HepG2 (cell line): ENCODE results near the gene RAB28. TPM values are rescaled to one million over a fixed set of nuclear protein-coding genes. Genes with fewer than 3 reads are reported as not detected.
A peak's percentile ranks its signal among the peaks of the same experiment; 100 is the strongest.

Experiments used
- ETV6 ChIP-seq: sonication (generic); formaldehyde crosslinking; conservative IDR thresholded peaks from 2 replicates; pipeline ENCODE4 v1.4.0; 2020; ENCODE audit warnings: missing genetic modification reagents
- FOXA1 ChIP-seq, 2 experiments: fragments of 450-650 bp in 1 of 2; sonication (generic) in 1 of 2; formaldehyde crosslinking in 1 of 2; IDR thresholded peaks; 2 replicates each; pipeline versions ENCODE4 v1.4.0 to v1.6.1; 2016 to 2020; ENCODE audit warnings: missing genetic modification reagents in 1 of 2
- GMEB1 ChIP-seq: sonication (generic); formaldehyde crosslinking; IDR thresholded peaks from 2 replicates; pipeline ENCODE4 v1.5.1; 2020; ENCODE audit warnings: missing genetic modification reagents, mild to moderate bottlenecking, borderline replicate concordance
- NCOA2 ChIP-seq: sonication (generic); formaldehyde crosslinking; IDR thresholded peaks from 2 replicates; pipeline ENCODE4 v1.8.0; 2022; ENCODE audit warnings: inconsistent platforms
- PHF20 ChIP-seq: sonication (generic); formaldehyde crosslinking; IDR thresholded peaks from 2 replicates; pipeline ENCODE4 v1.5.0; 2020; ENCODE audit warnings: mild to moderate bottlenecking, missing genetic modification reagents
- POGZ ChIP-seq: sonication (generic); formaldehyde crosslinking; IDR thresholded peaks from 2 replicates; pipeline ENCODE4 v1.4.0; 2020; ENCODE audit warnings: mild to moderate bottlenecking, missing genetic modification reagents
- PRPF4 ChIP-seq: fragments of 200-400 bp; formaldehyde crosslinking; IDR thresholded peaks from 2 replicates; pipeline ENCODE4 v1.6.1; 2016; ENCODE audit warnings: low read length, low read depth; ENCODE audit not compliant: poor library complexity, severe bottlenecking
- RBAK ChIP-seq: sonication (generic); formaldehyde crosslinking; IDR thresholded peaks from 2 replicates; pipeline ENCODE4 v1.5.1; 2020; ENCODE audit warnings: mild to moderate bottlenecking, missing genetic modification reagents
- SNAI1 ChIP-seq: sonication (generic); formaldehyde crosslinking; IDR thresholded peaks from 2 replicates; pipeline ENCODE4 v1.5.0; 2020; ENCODE audit warnings: mild to moderate bottlenecking, missing genetic modification reagents, borderline replicate concordance
- THRA ChIP-seq: sonication (generic); formaldehyde crosslinking; IDR thresholded peaks from 2 replicates; pipeline ENCODE4 v1.4.0; 2020; ENCODE audit warnings: missing genetic modification reagents, borderline replicate concordance
- TMF1 ChIP-seq: sonication (generic); formaldehyde crosslinking; IDR thresholded peaks from 2 replicates; pipeline ENCODE4 v1.8.1; 2022; ENCODE audit warnings: low read depth, missing genetic modification reagents
- ZFX ChIP-seq: sonication (generic); formaldehyde crosslinking; IDR thresholded peaks from 2 replicates; pipeline ENCODE4 v1.4.0; 2020; ENCODE audit warnings: mild to moderate bottlenecking, low read depth, missing genetic modification reagents, moderate library complexity
- ZNF256 ChIP-seq: sonication (generic); formaldehyde crosslinking; conservative IDR thresholded peaks from 2 replicates; pipeline ENCODE4 v1.4.0; 2020; ENCODE audit warnings: missing genetic modification reagents
- ZNF513 ChIP-seq: sonication (generic); formaldehyde crosslinking; conservative IDR thresholded peaks from 2 replicates; pipeline ENCODE4 v1.5.0; 2020; ENCODE audit warnings: missing genetic modification reagents
- ZNF549 ChIP-seq: sonication (generic); formaldehyde crosslinking; IDR thresholded peaks from 2 replicates; pipeline ENCODE4 v1.5.0; 2020; ENCODE audit warnings: missing genetic modification reagents
- ZNF724P ChIP-seq: sonication (generic); formaldehyde crosslinking; IDR thresholded peaks from 2 replicates; pipeline ENCODE4 v1.8.0; 2022; ENCODE audit warnings: missing genetic modification reagents, borderline replicate concordance
- ZNF749 ChIP-seq: sonication (generic); formaldehyde crosslinking; IDR thresholded peaks from 2 replicates; pipeline ENCODE4 v1.8.0; 2022; ENCODE audit warnings: mild to moderate bottlenecking, missing genetic modification reagents, moderate library complexity, borderline replicate concordance
- polyA plus RNA-seq, 8 experiments: library from polyadenylated mRNA; depleted of rRNA in 3 of 8; stranded (reverse) in 7 of 8; unstranded in 1 of 8; fragments of >200 nt; fragmentation: Illumina TruSeq in 4 of 8; extraction: Trizol in 4 of 8; gene quantifications; 2 replicates each; pipeline versions ENCODE4 v1.2.1 to v1.2.3, GENCODE V29; 2011 to 2016; ENCODE audit warnings: low read depth in 4 of 8, missing spikeins in 1 of 8, mixed read lengths in 1 of 8; ENCODE audit not compliant: insufficient read depth in 1 of 8
- total RNA-seq, 5 experiments: library from RNA; depleted of rRNA; stranded (reverse); fragments of >200 nt; fragmentation: Illumina TruSeq; extraction: Trizol; gene quantifications; 2 replicates each; pipeline ENCODE4 v1.2.3, GENCODE V29; 2016; ENCODE audit warnings: low read depth in 1 of 5
- TF ChIP-seq, protein P1 (sequence below): sonication (generic); formaldehyde crosslinking; IDR thresholded peaks from 2 replicates; pipeline ENCODE4 v1.4.0; 2020; ENCODE audit warnings: missing genetic modification reagents, borderline replicate concordance
- TF ChIP-seq, protein P2 (sequence below): sonication (generic); formaldehyde crosslinking; IDR thresholded peaks from 2 replicates; pipeline ENCODE4 v1.4.0; 2020; ENCODE audit warnings: mild to moderate bottlenecking, missing genetic modification reagents

Gene RAB28
- total and polyA plus RNA-seq, 2 of the 13 experiments (the other 11 are each of a cell fraction or from before 2014, with no cell fraction given): 11.8 to 18.2 TPM

GRCh38 chr4:13483768-13484121 is 395 bp downstream of the RAB28 start (continued):
- TF ChIP-seq, protein P1, sequence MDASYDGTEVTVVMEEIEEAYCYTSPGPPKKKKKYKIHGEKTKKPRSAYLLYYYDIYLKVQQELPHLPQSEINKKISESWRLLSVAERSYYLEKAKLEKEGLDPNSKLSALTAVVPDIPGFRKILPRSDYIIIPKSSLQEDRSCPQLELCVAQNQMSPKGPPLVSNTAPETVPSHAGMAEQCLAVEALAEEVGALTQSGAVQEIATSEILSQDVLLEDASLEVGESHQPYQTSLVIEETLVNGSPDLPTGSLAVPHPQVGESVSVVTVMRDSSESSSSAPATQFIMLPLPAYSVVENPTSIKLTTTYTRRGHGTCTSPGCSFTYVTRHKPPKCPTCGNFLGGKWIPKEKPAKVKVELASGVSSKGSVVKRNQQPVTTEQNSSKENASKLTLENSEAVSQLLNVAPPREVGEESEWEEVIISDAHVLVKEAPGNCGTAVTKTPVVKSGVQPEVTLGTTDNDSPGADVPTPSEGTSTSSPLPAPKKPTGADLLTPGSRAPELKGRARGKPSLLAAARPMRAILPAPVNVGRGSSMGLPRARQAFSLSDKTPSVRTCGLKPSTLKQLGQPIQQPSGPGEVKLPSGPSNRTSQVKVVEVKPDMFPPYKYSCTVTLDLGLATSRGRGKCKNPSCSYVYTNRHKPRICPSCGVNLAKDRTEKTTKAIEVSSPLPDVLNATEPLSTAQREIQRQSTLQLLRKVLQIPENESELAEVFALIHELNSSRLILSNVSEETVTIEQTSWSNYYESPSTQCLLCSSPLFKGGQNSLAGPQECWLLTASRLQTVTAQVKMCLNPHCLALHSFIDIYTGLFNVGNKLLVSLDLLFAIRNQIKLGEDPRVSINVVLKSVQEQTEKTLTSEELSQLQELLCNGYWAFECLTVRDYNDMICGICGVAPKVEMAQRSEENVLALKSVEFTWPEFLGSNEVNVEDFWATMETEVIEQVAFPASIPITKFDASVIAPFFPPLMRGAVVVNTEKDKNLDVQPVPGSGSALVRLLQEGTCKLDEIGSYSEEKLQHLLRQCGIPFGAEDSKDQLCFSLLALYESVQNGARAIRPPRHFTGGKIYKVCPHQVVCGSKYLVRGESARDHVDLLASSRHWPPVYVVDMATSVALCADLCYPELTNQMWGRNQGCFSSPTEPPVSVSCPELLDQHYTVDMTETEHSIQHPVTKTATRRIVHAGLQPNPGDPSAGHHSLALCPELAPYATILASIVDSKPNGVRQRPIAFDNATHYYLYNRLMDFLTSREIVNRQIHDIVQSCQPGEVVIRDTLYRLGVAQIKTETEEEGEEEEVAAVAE (CRISPR knock-in tag): no peak
- no peak for TF ChIP-seq GMEB1 (CRISPR knock-in tag)
- TF ChIP-seq NCOA2: no peak
- no peak for TF ChIP-seq THRA (CRISPR knock-in tag)
- TF ChIP-seq ZNF549 (CRISPR knock-in tag): no peak
- TF ChIP-seq ZNF749 (CRISPR knock-in tag): no peak
- TF ChIP-seq PHF20 (CRISPR knock-in tag): no peak; the same call in 1 of the 2 replicates
- TF ChIP-seq ZNF513: no peak
- TF ChIP-seq SNAI1 (CRISPR knock-in tag): no peak
- no peak for TF ChIP-seq RBAK (CRISPR knock-in tag)
- TF ChIP-seq, protein P2, sequence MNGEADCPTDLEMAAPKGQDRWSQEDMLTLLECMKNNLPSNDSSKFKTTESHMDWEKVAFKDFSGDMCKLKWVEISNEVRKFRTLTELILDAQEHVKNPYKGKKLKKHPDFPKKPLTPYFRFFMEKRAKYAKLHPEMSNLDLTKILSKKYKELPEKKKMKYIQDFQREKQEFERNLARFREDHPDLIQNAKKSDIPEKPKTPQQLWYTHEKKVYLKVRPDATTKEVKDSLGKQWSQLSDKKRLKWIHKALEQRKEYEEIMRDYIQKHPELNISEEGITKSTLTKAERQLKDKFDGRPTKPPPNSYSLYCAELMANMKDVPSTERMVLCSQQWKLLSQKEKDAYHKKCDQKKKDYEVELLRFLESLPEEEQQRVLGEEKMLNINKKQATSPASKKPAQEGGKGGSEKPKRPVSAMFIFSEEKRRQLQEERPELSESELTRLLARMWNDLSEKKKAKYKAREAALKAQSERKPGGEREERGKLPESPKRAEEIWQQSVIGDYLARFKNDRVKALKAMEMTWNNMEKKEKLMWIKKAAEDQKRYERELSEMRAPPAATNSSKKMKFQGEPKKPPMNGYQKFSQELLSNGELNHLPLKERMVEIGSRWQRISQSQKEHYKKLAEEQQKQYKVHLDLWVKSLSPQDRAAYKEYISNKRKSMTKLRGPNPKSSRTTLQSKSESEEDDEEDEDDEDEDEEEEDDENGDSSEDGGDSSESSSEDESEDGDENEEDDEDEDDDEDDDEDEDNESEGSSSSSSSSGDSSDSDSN: peak; percentile 68; the same call in 1 of the 2 replicates
- no peak for TF ChIP-seq FOXA1 (IDR thresholded peaks at IDR 0.05)
- no peak for TF ChIP-seq FOXA1 (CRISPR knock-in tag; IDR thresholded peaks at IDR 0.05)
- TF ChIP-seq ZFX (CRISPR knock-in tag): peak; percentile 78
- 0 out of 2 replicates have a peak, but pooled peaks have one; percentile 35 for TF ChIP-seq ZNF724P (CRISPR knock-in tag)
- TF ChIP-seq ETV6 (CRISPR knock-in tag): no peak
- TF ChIP-seq PRPF4: no peak
- TF ChIP-seq ZNF256 (CRISPR knock-in tag): no peak
- 0 out of 2 replicates have a peak, but pooled peaks have one; percentile 16 for TF ChIP-seq POGZ (CRISPR knock-in tag)
- peak; percentile 61; the same call in 1 of the 2 replicates for TF ChIP-seq TMF1 (CRISPR knock-in tag)
